OCI-LY1 (cell line): ENCODE measurements around the gene EXO1.

Source experiments
- H2AFZ ChIP-seq: fragments of 200-600 bp; sonication (generic), shearing (Covaris generic); 2 replicates; pipeline ENCODE4 v1.6.0; 2014; ENCODE audit warnings: antibody characterized with exemption, mild to moderate bottlenecking, low read length
- H3F3A ChIP-seq: fragments of 200-600 bp; sonication (generic), shearing (Covaris generic); 2 replicates; pipeline ENCODE4 v1.6.0; 2014; ENCODE audit warnings: mild to moderate bottlenecking, antibody characterized with exemption, low read length, moderate library complexity; ENCODE audit not compliant: insufficient read depth
- H3K27ac ChIP-seq: fragments of 200-600 bp; sonication (generic); 2 replicates; pipeline ENCODE4 v1.5.1; 2014; ENCODE audit warnings: low read length, mixed run types, mild to moderate bottlenecking, low read depth; ENCODE audit not compliant: poor library complexity, severe bottlenecking
- H3K27me3 ChIP-seq: fragments of 200-600 bp; sonication (generic); 2 replicates; pipeline ENCODE4 v1.6.0; 2014; ENCODE audit warnings: antibody characterized with exemption, mild to moderate bottlenecking, low read length, moderate library complexity; ENCODE audit not compliant: insufficient read depth
- H3K36me3 ChIP-seq: fragments of 200-600 bp; sonication (generic); 2 replicates; pipeline ENCODE4 v1.6.1; 2014; ENCODE audit warnings: mild to moderate bottlenecking, antibody characterized with exemption, low read length, moderate library complexity, mixed read lengths; ENCODE audit not compliant: insufficient read depth
- H3K4me1 ChIP-seq: fragments of 200-600 bp; sonication (generic); 2 replicates; pipeline ENCODE4 v1.5.1; 2014; ENCODE audit warnings: mild to moderate bottlenecking, low read length, moderate library complexity; ENCODE audit not compliant: insufficient read depth, severe bottlenecking
- H3K4me2 ChIP-seq: fragments of 200-600 bp; sonication (generic), shearing (Covaris generic); 2 replicates; pipeline ENCODE4 v1.6.1; 2014; ENCODE audit warnings: low read length
- H3K4me3 ChIP-seq: fragments of 200-600 bp; sonication (generic); 2 replicates; pipeline ENCODE4 v1.5.1; 2014; ENCODE audit warnings: low read length, low read depth, mild to moderate bottlenecking, mixed read lengths; ENCODE audit not compliant: poor library complexity, severe bottlenecking
- H3K79me2 ChIP-seq: fragments of 200-600 bp; shearing (Covaris generic); 2 replicates; pipeline ENCODE4 v1.6.1; 2016; ENCODE audit warnings: mixed run types, low read length, mixed read lengths; ENCODE audit not compliant: insufficient read depth
- H3K9ac ChIP-seq: fragments of 200-600 bp; sonication (generic), shearing (Covaris generic); 2 replicates; pipeline ENCODE4 v1.6.1; 2014; ENCODE audit warnings: mild to moderate bottlenecking, low read length, mixed read lengths
- H3K9me2 ChIP-seq: fragments of 200-600 bp; sonication (generic), shearing (Covaris generic); 2 replicates; pipeline ENCODE4 v1.6.1; 2014; ENCODE audit warnings: low read depth, mild to moderate bottlenecking, low read length, mixed read lengths
- H3K9me3 ChIP-seq: fragments of 200-600 bp; shearing (Covaris generic); 2 replicates; pipeline ENCODE4 v1.6.1; 2014; ENCODE audit warnings: low read length, mixed read lengths
- H4K20me1 ChIP-seq: fragments of 200-600 bp; sonication (generic), shearing (Covaris generic); 2 replicates; pipeline ENCODE4 v1.6.0; 2016; ENCODE audit warnings: mild to moderate bottlenecking, low read length; ENCODE audit not compliant: insufficient read depth
- EZH2 ChIP-seq: fragments of 200-600 bp; sonication (generic), shearing (Covaris generic); IDR thresholded peaks from 2 replicates; pipeline ENCODE4 v1.8.0; 2017; ENCODE audit warnings: borderline replicate concordance, mixed run types, mild to moderate bottlenecking, antibody characterized with exemption, low read length, moderate library complexity, mixed read lengths
- TF ChIP-seq, protein P1 (sequence below): fragments of 200-600 bp; sonication (generic), shearing (Covaris generic); IDR thresholded peaks from 2 replicates; pipeline ENCODE4 v1.5.1; 2017; ENCODE audit warnings: mild to moderate bottlenecking, antibody characterized with exemption, low read length, moderate library complexity, mixed read lengths

EXO1 gene

GRCh38 chr1:241847796-241848685 lies at the start of gene EXO1:
Gene EXO1, plus strand, starts transcription at chr1:241848204. Its CDS starts 2,222 bp downstream, at chr1:241850426.
- Histone ChIP-seq H3K79me2 (peaks cover 11% of the 10 kb centered on the region; the same call in 1 of the 2 replicates), H3K27me3 (no peaks in the 10 kb centered on the region), H4K20me1 (no peaks in the 10 kb centered on the region), H3K9me3 (no peaks in the 10 kb centered on the region), H2AFZ (peak within 1 kb of the TSS; percentile 90), H3K4me1 (peaks cover 28% of the 10 kb centered on the region), H3K4me3 (peak within 1 kb of the TSS; percentile 99), H3F3A (no peaks in the 10 kb centered on the region), H3K36me3 (peaks cover 33% of the 10 kb centered on the region), H3K9ac (peak within 1 kb of the TSS; percentile 97), H3K27ac (peak within 1 kb of the TSS; percentile 98), H3K9me2 (no peaks in the 10 kb centered on the region), H3K4me2 (peak within 1 kb of the TSS; percentile 97)
- TF ChIP-seq, protein P1, sequence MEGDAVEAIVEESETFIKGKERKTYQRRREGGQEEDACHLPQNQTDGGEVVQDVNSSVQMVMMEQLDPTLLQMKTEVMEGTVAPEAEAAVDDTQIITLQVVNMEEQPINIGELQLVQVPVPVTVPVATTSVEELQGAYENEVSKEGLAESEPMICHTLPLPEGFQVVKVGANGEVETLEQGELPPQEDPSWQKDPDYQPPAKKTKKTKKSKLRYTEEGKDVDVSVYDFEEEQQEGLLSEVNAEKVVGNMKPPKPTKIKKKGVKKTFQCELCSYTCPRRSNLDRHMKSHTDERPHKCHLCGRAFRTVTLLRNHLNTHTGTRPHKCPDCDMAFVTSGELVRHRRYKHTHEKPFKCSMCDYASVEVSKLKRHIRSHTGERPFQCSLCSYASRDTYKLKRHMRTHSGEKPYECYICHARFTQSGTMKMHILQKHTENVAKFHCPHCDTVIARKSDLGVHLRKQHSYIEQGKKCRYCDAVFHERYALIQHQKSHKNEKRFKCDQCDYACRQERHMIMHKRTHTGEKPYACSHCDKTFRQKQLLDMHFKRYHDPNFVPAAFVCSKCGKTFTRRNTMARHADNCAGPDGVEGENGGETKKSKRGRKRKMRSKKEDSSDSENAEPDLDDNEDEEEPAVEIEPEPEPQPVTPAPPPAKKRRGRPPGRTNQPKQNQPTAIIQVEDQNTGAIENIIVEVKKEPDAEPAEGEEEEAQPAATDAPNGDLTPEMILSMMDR, result peak; percentile 66
- no peak for TF ChIP-seq EZH2

GRCh38 chr1:241799416-241799815 lies 48.6 kb upstream of the EXO1 start:
- Histone ChIP-seq H3F3A (no peaks in the 10 kb centered on the region), H3K79me2 (no peaks in the 10 kb centered on the region), H3K9ac (no peak overlapping the region), H3K9me2 (no peaks in the 10 kb centered on the region), H3K36me3 (no peaks in the 10 kb centered on the region), H3K27me3 (no peaks in the 10 kb centered on the region), H3K4me3 (no peak overlapping the region), H3K4me1 (no peaks in the 10 kb centered on the region), H3K4me2 (no peak overlapping the region), H3K27ac (no peak overlapping the region), H2AFZ (no peak overlapping the region), H4K20me1 (no peaks in the 10 kb centered on the region), H3K9me3 (no peaks in the 10 kb centered on the region)
- no peak for TF ChIP-seq EZH2
- TF ChIP-seq, protein P1, result no peak

DNA sequence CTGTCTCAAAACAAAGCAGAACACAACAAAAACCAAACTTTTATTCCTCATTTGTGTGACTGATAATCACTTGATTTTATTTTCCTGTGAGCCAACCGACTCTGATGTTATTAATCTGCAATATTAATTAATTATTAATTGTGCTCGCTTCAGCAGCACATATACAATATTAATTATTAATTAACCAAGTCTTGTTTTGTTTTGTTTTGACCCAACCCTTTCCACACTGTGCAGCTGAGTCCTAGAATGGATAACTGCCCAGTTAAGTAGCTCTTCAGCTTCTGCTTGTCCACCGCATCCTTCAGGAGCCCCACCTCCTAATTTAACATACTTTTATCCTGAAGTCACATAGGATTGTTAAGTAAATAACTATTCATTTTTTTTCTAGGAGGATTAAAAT lies 47.4 kb upstream of the EXO1 start:
- no peaks in the 10 kb centered on the region for H3K9me2 ChIP-seq
- H3K4me3 ChIP-seq, result no peak overlapping the region
- no peaks in the 10 kb centered on the region for H3K9me3 ChIP-seq
- H4K20me1 ChIP-seq, result no peaks in the 10 kb centered on the region
- H3F3A ChIP-seq, result no peaks in the 10 kb centered on the region
- no peaks in the 10 kb centered on the region for H3K4me1 ChIP-seq
- H3K79me2 ChIP-seq, result no peaks in the 10 kb centered on the region
- H3K4me2 ChIP-seq, result no peak overlapping the region
- H3K9ac ChIP-seq, result no peak overlapping the region
- no peaks in the 10 kb centered on the region for H3K36me3 ChIP-seq
- TF ChIP-seq EZH2, result no peak
- TF ChIP-seq, protein P1, result no peak
- no peaks in the 10 kb centered on the region for H3K27me3 ChIP-seq
- no peak overlapping the region for H3K27ac ChIP-seq
- H2AFZ ChIP-seq, result no peak overlapping the region
